Heart left ventricle (tissue), 13 donors: ENCODE data around the gene IRAK4.

Experiments
- POLR2A ChIP-seq, 2 donors: fragments of 450-650 bp; IDR thresholded peaks; one replicate each; pipeline ENCODE4 v1.6.1; 2017; ENCODE audit warnings: antibody characterized with exemption in 2 of 2, mild to moderate bottlenecking in 2 of 2, moderate library complexity in 2 of 2
- TF ChIP-seq, protein P1 (sequence below), 12 donors: fragments of 200-600 bp; sonication (generic) in 4 of 12; IDR thresholded peaks; one replicate each; pipeline versions ENCODE4 v1.5.0 to v1.8.0; 2018 to 2022; ENCODE audit warnings: antibody characterized with exemption in 12 of 12, mild to moderate bottlenecking in 5 of 12
- donor health status: ischemic (EF 13 %, LVEDD 7.1; RV severe dilation, severe dysfunction).
- donor health status: DM: no; HTN: yes; CAD: no.
- donor health status: DM: no; HTN: no; CAD: no.
- donor health status: ischemic (EF 25% LVEDD 6.9; RV normal size, moderate dysfunction).
- donor health status: ischemic (EF 25% LVEDD 5.7; RV mildly dilated, moderate dysfunction).
- donor health status: ischemic (EF 35%, LVEDD 5.7; RV mildly dilated, moderate dysfunction).
- donor health status: nonischemic (EF 11% LVEDD 7.7; RV severe dilation, severe dysfunction).
- donor health status: DM: yes; HTN: yes; CAD: no.
- donor health status: PGD.
- donor health status: ischemic (EF 29% LVEDD 5.4; RV normal size, mild dysfunction).
- donor health status: nonischemic (EF 23%, LVEDD 6.1; RV moderate dilation, normal function).

- TF ChIP-seq, protein P1, sequence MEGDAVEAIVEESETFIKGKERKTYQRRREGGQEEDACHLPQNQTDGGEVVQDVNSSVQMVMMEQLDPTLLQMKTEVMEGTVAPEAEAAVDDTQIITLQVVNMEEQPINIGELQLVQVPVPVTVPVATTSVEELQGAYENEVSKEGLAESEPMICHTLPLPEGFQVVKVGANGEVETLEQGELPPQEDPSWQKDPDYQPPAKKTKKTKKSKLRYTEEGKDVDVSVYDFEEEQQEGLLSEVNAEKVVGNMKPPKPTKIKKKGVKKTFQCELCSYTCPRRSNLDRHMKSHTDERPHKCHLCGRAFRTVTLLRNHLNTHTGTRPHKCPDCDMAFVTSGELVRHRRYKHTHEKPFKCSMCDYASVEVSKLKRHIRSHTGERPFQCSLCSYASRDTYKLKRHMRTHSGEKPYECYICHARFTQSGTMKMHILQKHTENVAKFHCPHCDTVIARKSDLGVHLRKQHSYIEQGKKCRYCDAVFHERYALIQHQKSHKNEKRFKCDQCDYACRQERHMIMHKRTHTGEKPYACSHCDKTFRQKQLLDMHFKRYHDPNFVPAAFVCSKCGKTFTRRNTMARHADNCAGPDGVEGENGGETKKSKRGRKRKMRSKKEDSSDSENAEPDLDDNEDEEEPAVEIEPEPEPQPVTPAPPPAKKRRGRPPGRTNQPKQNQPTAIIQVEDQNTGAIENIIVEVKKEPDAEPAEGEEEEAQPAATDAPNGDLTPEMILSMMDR (IDR thresholded peaks at IDR 0.05) = no peak
- TF ChIP-seq POLR2A (IDR thresholded peaks at IDR 0.05) = no peak
These were observed 21.8 kb upstream of the IRAK4 start for GRCh38 chr12:43736927-43737440.
